NCI-H1436 (cell line): ENCODE data around the gene ARHGAP26.

ENCODE experiments used
- DNase-seq: peaks from one replicate; lab custom pipeline; 2025; lab: John Stamatoyannopoulos, UW

The ARHGAP26 gene

GRCh38 chr5:142811866-142812557 lies 41.8 kb downstream of the ARHGAP26 start:
- no peak for DNase-seq

- no peak for DNase-seq
Measured at GRCh38 chr5:142813220-142813619, 43.0 kb downstream of the ARHGAP26 start.

DNA sequence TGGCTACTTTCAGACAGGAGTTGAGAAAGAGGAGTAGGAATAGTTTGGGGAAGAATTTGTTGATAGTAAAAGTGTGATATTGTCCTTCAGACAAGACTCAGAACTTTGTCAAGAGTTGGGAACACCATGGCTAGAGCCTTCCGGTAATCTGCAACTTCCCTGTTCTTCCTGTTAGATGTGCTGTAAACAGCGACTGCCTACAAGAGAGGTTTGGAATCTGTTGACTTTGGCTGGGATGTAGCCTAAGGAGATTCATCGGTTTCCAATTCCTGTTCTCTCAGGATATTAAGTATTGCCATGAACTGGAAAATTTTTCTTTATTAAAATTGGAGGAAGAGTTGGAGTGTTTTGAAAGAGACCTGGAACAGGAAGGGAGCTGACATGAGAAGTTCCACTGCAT lies 43.9 kb downstream of the ARHGAP26 start:
- no peak for DNase-seq

DNA sequence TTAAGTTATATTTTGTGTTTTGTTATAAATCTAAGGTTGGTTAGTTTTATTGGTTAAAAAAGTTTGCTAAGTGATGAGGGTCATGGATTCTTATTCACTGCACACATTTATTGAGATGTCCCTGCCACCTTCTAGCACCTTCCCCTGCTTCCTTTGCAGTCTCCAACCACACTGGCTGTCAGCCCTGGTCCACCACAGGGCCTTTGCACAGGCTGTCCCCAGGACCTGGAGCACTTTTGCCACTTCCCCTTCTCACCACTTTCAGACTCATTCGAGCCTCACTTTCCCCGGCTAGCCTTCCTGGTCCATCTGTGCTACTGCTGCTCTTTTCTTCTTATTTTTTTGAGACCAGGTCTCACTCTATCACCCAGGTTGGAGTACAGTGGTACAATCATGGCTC lies 45.3 kb downstream of the ARHGAP26 start:
- DNase-seq = no peak

- no peak for DNase-seq
Measured at GRCh38 chr5:142816531-142817430, 46.6 kb downstream of the ARHGAP26 start.

GRCh38 chr5:142817949-142818431 lies 47.8 kb downstream of the ARHGAP26 start:
- DNase-seq = no peak

DNA sequence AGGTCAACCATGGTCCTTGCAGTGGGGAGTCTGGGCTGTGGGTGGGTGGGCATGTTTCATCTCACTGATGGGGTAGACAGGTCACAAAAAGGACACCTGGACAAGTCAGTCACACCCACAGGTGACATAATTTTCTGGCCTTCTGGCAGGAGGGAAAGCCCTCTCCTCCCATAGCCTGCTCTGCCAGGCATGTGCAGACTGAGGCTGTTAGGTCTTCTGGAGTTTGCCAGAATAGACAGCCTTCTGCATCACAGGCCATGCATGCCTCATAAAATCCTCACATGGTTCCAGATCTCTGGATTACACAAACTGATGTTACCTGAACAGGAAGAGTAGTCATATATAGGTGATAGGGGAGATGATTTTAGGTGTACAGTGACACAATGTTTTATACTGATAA lies 49.1 kb downstream of the ARHGAP26 start:
- no peak for DNase-seq

DNA sequence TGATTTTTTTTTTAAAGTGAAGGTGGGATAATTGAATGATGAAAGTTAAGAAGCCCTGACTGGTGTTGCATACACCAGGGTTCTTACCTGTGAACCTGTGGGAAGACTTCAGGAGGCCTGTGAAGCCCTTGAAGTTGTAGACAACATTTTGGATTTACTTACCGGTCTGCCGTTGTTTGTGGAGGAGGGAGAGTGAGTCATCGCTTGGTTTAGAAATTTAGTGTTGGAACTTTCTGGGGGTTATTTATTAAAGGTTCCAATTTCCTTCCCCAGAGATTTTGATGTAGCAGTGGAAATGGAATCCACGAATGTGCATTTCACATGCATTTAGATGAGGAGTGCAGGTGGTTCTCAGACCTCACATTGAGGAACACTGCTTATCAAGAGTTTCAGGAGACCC lies 49.6 kb downstream of the ARHGAP26 start:
- no peak for DNase-seq

DNA sequence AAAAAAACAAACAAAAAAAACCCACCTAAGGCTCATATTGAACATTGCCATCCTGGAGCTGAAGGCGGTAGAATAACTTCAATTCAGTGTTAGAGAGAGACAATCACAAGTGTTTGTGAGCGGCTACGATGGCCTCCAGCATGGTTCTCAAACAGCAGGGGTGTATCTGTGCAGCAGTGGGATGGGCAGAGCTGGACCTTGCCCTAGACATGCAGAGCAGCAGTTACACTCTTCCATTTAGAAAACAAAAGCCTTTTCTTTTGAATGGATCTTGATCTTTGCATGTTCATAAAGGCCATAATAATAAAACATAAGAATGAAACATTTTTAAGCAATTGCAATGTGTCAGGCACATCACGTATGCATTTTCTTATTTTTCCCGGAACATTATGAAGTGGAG lies 50.3 kb downstream of the ARHGAP26 start:
- no peak for DNase-seq

GRCh38 chr5:142821034-142821732 lies 51.0 kb downstream of the ARHGAP26 start:
- no peak for DNase-seq

DNA sequence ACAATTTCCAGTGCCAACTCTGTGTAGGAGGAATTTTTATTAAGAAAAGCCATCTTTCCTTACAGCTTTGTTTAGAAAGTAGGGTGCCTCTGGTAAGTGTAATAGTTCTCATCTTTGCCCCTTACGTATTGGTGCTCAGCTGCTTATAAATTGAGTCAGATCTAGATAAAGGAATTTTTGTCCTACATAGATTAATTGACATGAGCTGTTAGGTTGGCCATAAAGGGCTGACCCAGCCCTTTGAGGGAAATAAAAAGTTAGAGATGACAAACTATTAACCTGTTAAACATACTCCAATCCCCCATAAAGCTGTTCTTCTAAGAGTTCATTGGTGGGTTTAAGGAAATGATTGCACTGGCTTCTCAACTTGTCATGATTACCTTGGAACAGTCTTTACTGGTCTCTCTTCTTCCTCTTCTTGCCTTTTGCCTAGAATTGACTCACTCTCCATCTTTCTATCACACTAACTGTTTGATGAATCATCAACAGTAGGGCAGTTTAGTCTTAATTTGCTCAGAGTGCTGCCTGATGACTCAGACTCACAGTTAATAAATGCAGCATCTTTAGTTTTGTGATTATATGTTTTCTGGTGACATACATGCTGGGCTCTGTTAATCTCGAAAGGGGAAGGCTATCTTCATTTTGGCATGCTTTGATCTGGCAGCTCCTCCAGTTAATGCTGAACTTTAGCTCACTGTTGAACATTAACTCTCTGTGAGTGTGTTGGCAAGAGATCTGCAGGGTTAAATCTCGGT lies 51.7 kb downstream of the ARHGAP26 start:
- DNase-seq = no peak

DNA sequence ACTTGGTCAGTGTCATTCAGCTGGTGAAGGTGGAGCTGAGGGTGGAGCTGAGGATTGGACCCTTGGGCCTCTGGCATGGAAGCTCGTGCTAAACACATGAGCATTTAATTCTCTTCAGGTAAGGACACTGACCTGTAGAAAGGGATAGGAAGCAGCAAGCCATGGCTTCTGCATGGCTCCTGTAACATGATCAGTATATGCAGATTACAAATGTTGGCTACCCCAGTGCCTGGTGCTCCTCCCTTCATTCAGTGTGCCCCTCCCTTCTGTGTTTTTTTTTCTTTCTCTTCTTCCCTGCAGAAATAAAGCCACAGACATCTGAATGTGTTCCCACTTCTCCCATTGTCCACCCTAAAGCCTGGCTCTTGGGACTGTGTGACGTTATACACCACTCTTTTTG lies 52.9 kb downstream of the ARHGAP26 start:
- no peak for DNase-seq

GRCh38 chr5:142823806-142824205 lies 53.6 kb downstream of the ARHGAP26 start:
- no peak for DNase-seq

- no peak for DNase-seq
Measured at GRCh38 chr5:142824391-142824790, 54.2 kb downstream of the ARHGAP26 start.

- DNase-seq = no peak
Measured at GRCh38 chr5:142825378-142826089, 55.4 kb downstream of the ARHGAP26 start.

DNA sequence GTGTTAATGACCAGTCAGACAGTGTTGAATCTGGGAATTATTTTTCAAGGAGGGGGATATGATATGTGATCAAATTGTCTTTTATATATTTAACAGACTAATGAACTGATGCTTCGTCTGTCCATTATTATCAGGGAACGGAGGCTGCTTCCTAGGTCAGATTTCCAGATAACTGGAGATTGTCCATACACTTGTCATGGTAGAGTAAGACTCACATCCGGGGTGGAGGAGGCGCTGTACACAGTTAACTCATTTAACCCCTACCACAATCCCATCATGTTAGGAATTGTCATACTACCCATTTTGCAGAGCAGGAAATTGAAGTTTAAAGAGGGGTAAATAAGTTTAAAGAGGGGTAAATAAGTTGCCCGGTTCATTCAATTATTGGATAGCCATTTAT lies 55.9 kb downstream of the ARHGAP26 start:
- no peak for DNase-seq

- no peak for DNase-seq
Measured at GRCh38 chr5:142826741-142827492, 56.7 kb downstream of the ARHGAP26 start.

DNA sequence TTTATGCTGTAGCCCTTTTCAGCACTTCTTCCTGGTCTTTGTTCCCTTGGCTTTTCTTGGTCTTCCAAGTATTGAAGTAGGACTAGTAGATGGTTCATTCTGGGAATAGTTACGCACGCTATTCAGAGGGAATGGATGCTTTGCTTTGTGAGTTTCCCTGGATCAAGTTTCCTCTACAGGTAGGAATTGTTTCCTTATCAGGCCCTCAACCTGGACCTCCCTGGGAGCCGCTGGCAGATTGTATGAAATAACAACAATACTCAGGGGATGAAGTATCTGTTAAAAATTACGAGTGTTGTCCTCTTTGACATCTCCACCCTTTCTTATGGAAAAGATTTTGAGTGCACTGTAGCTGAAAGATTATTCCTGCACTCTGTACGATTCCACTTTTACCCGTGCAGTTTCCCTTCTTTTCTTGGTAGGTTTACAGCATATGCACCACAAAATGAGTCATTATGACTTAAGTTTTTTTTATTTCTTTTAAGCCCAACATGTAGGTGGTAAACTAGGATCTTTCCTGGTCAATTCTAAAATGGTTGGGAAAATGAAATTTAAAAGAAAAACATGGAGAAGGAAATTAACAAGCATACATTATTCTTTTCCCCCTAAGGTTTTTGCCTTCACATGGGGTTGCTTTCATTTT lies 57.9 kb downstream of the ARHGAP26 start:
- DNase-seq = no peak

DNA sequence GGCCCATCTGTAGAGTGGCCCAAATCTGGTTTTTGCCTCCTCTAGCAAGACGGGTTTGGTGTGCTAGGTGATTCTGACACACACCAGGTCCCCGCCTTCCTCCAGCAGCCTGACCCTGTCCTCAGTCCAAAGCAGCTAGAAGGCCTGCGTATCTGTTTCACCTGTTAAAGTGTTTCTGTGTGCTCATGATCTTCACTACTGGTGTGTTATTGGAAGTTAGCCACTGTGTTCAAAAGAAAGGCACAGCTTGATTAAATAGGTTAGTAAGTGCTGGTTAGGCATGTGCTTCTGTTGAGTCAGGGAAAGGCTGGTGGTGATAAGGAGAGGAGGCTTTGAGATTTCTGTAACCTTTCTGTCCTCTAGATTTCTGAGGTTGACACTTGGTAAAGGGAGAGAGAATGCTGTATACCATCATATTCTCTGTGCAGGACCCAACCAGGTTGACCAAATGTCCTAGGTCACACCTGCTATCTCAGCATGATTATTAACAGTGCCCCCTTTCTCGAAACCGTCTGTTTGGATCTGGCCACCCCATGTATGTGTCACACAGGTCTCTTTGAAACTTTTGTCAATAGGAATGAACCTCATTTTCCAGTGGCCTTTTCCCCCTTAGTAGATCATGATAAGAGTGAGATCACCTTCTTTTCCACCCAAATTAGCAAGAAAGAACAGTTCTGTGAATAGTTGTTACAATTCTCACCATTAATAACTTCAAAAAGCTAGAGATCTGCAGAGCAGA lies 58.8 kb downstream of the ARHGAP26 start:
- no peak for DNase-seq
